ENCODE data around the gene KCNAB1.

DNA sequence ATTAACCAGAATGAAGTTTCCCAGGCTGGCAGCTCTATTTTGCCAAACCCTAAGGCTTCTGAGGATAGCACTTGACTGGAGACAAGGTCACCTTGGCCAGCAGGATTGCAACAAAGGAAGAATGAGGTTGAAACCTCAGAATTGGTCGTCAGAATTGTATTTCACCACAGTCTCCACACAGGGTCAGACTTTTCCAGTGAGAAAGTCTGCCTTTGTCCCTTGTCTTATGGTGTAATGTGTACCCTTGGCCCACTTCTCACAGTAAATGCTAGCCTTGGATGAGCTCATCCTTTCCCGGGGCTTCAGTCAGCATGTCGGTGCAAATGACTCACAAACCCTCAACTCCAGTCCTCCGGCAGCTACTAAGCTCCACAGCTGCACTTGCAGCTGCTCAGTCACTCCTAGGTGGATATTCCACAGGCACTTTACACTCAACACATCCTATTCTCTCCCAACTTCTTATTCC is 414.8 kb downstream of the KCNAB1 start:
- TF ChIP-seq, protein P1, sequence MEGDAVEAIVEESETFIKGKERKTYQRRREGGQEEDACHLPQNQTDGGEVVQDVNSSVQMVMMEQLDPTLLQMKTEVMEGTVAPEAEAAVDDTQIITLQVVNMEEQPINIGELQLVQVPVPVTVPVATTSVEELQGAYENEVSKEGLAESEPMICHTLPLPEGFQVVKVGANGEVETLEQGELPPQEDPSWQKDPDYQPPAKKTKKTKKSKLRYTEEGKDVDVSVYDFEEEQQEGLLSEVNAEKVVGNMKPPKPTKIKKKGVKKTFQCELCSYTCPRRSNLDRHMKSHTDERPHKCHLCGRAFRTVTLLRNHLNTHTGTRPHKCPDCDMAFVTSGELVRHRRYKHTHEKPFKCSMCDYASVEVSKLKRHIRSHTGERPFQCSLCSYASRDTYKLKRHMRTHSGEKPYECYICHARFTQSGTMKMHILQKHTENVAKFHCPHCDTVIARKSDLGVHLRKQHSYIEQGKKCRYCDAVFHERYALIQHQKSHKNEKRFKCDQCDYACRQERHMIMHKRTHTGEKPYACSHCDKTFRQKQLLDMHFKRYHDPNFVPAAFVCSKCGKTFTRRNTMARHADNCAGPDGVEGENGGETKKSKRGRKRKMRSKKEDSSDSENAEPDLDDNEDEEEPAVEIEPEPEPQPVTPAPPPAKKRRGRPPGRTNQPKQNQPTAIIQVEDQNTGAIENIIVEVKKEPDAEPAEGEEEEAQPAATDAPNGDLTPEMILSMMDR (IDR thresholded peaks at IDR 0.05): peak; percentile 9 to 60 (median 32)
- TF ChIP-seq EP300 (IDR thresholded peaks at IDR 0.05): peak; percentile 53 to 93
- TF ChIP-seq POLR2A (IDR thresholded peaks at IDR 0.05): peak in 1 of 2 donors; percentile 27

All from tibial nerve (tissue), 4 donors.